HG03469 (cell line): ENCODE results near the gene PLA2G6.
"Not testable (repeated sequence)": the region's sequence is repeated elsewhere in the genome, so short reads cannot be mapped to it uniquely, and the experiment has no call there.

Experiments
- ATAC-seq: cut with Tn5 transposase; IDR thresholded peaks from one replicate; pipeline ENCODE4 v1.9.1; 2021; ENCODE audit warnings: mild to moderate bottlenecking, moderate library complexity, moderate number of reproducible peaks; ENCODE audit not compliant: unreplicated experiment

Gene PLA2G6

DNA sequence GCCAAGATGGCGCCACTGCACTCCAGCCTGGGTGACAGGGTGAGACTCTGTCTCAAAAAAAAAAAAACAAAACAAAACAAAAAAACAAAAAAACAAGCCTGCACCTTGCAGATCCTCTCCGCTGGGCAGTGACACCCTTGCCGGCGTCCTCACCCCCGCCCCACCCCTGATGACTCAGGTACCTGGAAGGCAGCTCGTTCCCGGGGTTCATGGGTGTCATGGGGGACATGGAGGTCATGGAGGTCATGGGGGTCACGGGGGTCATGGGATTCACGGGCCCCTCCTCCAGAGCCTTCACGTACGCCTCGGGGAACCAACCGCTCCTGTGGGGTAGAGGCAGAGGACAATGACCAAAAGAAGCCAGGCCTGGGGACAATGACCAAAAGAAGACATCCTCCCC lies 94.7 kb downstream of the PLA2G6 start:
- ATAC-seq, result no peak

DNA sequence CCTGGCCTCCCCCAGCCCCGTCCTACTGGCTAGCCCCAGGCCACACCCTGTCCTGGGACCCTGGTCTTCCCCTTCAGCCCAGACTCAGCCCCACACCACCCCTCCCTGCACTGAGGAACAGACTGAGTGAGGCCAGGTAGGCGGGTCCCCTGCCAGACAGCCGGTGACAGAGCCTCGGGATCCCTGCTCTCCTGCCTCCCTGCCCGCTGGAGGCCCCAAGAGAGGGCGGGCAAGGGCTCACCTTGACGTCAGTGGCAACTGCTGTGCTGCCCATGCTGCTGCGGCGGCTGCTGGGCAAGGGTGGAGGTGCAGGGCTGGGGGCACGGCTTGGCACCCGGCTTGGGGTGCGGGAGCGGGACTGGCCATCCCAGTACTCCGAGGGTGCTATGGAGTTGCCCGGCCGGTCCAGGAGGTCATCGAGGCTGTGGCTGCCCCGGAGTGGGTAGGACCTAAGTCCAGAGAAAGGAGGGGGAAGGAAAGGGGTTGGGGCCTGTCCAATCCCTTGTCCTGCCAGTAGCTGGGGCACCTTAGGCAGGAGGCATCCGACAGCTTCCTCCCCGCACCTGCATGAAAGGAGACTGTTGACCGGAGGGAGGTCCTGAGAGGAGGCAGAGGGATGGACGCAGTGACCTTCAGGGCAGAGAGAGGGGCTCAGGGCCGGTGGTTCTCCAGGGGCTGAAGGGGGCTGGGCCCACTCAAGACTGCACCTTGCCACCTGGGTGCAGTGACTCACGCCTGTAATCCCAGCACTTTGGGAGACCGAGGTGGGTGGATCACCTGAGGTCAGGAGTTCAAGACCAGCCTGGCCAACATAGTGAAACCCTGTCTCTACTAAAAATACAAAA lies 95.4 kb downstream of the PLA2G6 start:
- ATAC-seq, result no peak

DNA sequence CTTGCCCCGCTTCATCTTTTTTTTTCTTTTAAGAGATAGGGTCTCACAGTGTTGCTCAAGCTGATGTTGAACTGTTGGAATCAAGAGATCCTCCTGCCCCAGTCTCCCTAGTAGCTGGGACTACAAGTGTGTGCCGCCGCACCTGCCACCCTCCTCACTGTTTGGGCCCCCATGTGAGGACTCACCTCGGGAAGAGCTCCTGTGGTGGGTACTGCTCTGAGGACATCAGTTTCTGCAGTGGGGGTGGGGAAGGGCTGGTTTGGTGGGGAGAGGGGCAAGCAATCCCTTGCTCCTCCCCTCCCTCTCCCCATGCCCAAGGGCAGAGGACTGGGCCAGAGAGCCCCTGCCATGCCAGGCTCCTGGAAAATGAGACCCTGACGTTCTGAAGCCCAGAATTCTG lies 96.1 kb downstream of the PLA2G6 start:
- no peak for ATAC-seq

DNA sequence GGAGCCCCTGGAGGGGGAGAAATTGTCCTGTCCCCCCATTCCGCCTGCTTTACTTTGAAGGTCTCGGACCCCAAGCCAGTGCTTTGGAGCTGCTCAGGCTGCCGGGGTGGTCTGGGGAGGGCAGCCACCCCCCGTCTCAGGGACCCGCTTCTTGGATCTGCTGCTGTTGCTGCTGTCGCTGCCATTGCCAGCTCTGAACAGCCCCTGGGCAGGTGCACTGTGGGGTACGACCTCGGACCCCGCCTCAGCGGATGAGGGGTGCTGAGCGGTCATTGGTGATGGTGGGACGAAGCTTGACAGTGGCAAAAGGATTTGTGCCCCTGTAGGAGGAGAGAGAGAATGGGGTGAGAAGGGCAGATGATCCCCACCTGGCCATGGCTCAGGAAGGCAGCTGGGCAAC lies 96.6 kb downstream of the PLA2G6 start:
- no peak for ATAC-seq

DNA sequence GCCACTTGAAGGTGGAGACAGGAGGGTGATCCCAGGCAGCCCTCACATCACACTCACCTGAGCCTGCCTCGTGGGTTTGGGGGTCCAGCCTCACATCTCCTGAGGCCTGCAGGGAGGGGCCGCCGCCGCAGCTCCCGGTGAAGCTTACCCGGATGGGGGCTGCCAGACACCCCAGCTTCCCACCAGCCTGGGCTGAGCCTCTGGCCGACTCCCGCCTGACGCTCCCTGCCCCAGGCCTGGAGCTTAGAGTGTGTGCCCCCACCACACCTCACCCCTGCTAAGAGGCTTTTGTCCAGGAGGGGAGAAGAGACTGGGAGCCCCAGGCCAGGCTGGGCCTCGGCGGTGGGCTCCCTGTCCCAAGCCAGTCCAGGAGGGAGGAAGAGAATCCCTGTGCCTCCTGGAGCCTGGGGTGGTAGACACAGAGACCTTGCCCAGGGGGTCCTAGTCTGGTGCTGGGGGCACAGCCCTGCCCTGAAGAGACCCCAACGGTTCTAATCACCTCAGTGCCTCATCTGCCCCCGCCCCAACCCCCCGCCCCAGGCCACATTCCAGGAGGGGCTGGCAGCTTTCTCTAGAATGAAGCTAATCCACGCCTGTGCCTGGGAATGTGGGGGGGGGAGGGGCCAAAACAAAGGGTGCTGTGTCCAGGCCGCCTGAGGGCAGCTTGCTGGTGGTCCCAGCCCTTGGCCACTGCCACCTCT lies 97.5 kb downstream of the PLA2G6 start, which contains the start of gene SLC16A8:
SLC16A8 (minus strand) TSS at position 254 of the 701 bp plus-strand sequence. CDS start 1,311 bp downstream, outside the sequence.
- no peak for ATAC-seq

DNA sequence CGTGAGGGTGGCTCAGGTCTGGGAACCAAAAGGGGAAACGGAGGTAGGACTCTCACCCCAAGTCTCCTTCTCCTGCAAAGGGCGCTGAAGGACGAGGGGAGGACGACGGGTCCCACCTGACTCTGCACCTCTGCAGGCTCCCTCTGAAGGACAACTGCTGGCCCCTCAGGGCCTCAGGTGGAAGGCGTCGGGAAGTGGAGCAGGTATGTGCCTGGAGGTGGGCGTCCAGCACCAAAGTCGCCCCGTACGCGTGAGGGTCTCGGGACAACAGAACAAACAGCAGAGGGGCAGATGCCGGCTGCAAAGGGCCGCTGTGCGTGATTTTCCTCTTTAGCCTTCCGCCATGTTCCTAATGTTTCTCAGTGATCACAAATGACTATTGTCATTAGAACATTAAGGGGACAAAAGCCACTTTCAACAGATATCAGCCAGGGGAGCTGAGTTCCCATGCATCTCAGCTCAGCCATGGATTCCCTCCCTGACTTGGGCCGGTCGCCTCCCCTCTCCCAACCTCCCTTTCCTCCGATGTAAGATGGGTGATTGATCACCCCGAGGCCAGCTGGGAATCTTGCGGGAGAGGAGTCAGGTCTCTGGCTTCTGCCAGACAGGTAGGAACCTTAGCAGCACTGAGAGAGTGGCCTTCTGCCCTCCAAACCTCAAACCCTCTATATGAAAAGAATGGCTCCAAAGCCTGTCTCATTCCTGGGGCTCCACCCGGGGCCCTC lies 98.5 kb downstream of the PLA2G6 start:
- ATAC-seq, result no peak

DNA sequence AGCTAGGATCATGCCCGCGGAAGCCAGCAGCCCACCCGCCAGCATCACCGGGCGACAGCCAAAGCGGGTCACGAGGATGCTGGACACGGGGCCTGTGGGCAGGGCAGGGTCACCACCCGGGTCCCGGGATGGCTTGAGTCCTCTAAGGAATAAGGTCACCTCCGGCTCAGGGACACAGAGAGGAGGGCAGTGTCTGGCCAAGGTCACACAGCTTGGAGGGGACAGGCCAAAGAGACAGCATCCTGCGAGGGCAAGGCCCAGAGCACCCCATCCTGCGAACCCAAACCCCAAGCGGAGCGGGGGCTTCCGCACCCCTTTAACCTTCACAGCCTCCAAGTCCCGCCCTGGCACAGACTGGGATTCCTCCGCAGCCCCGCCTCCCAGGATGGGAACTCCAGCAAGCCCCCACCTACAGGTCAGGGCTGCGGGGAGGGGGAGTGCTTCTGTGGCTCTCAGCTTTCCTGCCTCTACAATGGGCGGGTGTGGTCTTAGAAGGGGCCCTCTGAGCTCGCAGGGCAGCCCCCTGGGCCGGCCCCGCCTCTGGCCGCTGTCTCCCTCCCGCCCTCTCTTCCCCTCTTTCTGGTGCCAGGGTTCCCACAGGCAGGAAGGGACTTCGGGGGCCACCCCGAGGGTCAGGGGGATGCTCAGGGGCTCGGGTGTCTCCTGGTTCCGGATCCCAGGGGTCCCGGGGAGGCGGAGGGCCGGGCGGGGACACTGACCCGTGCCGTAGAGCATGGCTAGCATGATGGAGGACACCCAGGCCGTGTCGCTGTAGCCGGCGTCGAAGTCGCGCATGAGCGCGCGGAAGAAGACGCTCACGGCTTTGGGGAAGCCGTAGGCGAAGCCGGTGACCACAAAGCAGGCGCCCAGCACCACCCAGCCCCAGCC lies 99.4 kb downstream of the PLA2G6 start:
- no peak for ATAC-seq

DNA sequence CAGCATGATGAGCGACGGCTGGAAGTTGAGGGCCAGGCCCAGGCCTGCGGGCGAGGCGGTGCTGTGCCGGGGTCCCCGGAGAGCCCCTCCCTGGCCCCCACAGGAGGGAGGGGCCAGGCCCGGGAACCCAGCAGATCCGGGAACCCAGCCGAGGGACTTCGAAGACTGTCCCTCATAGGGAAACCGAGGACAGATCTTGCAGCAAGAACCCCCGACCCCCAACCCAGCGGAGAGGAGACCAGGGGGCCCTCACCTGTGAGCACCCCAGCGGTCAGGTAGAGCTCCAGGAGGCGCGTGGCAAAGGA lies 100.0 kb downstream of the PLA2G6 start:
- ATAC-seq, result no peak

DNA sequence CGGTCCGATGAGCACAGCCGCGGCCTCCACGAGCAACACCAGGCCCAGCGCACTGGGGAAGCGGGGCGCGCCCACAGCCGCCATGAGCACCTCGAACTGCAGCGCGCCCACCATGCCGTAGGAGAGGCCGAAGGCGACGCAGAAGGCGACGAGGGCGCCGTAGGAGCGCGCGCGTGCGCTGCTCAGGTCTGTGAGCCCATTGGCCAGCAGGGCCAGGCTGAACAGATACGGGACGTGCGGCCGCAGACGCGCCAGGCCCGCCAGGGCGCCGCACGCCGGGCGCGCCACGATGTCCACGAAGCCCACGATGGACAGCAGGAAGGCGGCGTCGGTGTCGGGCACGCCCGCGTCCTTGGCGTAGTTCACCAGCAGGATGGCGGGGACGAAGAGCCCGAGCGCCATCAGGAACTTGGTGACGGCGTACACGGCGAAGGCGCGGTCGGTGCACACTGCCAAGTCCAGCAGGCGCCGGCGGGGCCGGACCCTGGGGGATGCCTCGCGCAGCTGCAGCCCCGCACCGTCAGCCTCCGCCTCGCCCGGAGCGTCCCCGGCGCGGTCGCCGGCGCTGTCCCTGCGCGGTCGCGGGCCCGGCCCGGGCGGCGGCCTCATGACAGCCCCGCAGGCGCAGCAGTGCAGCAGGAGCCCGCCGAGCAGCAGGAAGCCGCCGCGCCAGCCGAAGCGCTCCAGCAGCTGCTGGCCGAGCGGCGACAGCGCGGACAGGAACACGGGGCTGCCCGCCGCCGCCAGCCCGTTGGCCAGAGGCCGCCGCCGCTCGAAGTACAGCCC lies 100.6 kb downstream of the PLA2G6 start:
- no peak for ATAC-seq

DNA sequence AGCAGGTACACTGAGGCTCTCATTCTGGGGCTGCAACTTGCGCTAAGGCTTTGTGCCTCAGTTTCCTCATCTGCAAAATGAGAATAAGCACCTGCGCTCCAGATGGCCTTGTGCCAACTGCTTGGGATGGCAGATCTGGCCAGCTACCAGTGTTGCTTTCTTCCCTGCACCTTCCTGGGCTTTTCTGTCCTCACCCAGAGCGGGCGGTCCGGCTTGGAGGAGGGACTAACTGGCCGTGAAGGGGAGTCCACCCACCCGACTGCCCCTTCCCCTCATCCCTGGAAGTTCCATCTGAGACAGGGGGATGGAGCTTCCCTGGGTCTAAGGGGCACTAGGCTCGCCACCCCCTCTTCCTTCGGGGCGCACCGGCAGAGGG lies 101.2 kb downstream of the PLA2G6 start:
- no peak for ATAC-seq

DNA sequence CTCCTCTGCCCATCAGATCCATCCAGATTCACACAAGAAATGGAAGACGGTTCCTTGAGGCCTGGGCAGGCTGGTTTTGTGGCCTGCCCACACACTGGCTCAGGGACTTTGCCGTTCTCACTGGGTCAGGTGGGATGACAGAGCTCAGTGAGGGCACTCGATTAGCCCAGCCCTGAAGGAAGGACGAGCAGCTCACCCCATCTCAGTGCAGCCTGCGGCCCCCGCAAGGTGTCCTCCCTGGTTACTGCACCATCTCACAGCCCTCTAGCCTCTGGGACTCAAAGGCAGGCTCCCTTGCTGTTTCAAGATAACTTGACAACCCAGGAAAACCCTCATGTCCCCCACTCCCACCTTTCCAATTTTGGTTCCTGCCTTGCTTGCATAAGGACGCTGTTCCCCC lies 101.8 kb downstream of the PLA2G6 start:
- ATAC-seq, result no peak

DNA sequence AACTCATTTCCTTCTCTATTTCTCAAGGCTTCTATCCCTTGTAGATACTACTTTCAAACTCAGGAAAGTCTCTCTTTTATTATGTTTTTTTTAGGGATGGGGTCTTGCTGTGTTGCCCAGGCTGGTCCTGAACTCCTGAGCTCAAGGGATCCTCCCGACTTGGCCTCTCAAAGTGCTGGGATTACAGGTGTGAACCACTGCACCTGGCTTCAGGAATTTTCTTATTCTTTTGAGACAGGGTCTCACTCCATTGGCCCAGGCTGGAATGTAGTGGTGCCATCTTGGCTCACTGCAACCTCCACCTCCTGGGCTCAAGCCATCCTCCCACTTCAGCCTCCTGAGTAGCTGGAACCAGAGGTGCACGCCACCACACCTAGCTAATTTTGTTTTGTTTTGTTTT lies 102.4 kb downstream of the PLA2G6 start:
- ATAC-seq, result not testable (repeated sequence)

DNA sequence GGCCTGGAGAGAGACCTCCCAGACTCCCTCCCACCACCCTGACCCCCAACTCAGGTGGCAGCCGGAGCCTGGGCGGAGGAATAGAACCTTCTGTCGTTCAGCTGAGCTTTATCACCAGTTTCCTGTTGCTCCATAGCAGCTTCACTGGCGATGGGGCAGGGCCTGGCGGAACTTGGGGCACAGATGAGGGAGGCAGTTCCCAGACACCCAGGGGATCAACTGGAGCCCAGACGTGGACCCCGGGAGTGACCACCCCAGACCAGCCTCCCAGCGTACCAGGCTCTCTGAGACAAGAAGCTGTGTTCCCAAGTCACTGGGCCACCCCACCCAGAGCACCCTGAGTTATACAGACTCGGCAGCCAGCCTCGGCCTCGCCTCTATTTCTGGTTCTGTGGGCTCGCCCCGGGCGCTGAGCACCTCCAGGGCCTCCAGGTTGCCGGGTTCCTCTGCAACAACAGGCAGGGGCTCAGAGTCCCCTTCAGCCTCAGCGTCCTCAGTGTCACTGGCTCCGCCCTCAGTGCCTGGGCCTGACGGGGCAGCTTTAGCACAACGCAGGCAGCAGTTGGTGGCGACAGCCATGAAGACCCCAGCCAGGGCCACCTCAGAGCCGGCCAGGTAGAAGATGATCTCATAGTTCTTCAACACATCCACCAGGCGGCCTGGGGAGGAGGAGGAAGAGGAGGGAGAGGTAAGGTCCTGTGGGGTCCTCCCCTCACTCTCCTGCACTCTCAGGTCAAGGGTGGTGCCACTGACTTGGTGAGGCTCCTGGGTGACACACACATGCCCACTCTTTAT lies 103.4 kb downstream of the PLA2G6 start:
- no peak for ATAC-seq

DNA sequence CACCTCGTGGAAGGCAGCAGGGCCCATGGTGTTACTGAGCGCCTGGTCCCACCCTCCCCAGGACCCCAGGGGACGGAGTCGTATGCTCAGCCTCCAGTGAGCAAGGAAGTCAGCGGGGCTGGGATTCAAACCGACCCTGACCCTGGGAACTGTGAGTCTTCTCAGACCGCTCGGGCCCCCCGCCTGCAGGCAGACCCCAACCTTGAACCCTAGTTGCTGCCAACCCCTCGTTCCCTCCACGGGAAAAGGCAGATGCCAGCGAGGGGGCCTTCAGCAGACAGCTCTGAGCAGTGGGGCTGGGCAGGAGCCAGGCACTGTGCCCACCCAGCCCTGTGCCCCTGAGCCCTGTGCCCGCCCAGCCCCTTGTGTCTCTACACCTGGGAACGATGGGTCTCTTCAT lies 104.0 kb downstream of the PLA2G6 start:
- no peak for ATAC-seq

DNA sequence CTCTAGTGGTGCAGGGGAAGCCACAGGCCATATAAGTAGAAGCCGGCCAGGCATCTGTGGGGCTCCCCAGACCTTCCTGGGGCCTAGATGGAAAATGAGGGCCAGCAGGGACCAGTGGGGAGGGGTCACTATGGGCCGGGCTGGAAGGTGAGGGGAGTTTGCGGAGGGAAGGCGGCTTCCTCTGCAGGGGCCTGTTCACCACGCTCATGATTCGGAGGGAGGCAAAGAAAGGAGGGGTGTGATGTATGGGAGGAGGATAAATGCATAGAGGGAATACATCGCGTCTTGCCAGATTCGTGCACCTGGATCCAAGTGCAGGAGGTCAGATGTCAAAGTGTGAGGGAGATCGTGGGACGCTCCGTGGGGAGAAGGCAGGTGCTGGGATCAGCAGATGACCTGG lies 104.5 kb downstream of the PLA2G6 start:
- no peak for ATAC-seq

DNA sequence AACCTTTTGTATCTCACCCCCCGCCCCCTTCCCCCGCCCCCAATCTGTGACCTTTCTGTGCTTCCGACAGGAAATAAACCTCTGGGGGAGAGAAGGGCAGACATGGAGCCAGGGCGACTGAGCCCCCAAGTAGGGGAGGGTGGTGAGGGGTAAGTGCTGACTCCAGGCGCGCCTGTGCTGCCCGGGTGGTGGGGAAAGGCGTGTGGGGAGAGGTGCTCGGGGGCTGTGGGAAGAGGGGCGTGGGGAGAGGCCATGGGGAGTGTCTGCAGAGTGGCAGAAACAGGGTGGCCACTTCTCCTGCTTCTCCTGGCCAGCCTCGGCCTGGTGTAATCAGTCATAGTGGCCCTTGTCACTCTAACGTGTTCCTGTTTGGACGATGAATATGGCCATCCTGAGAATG lies 105.7 kb downstream of the PLA2G6 start:
- ATAC-seq, result no peak

DNA sequence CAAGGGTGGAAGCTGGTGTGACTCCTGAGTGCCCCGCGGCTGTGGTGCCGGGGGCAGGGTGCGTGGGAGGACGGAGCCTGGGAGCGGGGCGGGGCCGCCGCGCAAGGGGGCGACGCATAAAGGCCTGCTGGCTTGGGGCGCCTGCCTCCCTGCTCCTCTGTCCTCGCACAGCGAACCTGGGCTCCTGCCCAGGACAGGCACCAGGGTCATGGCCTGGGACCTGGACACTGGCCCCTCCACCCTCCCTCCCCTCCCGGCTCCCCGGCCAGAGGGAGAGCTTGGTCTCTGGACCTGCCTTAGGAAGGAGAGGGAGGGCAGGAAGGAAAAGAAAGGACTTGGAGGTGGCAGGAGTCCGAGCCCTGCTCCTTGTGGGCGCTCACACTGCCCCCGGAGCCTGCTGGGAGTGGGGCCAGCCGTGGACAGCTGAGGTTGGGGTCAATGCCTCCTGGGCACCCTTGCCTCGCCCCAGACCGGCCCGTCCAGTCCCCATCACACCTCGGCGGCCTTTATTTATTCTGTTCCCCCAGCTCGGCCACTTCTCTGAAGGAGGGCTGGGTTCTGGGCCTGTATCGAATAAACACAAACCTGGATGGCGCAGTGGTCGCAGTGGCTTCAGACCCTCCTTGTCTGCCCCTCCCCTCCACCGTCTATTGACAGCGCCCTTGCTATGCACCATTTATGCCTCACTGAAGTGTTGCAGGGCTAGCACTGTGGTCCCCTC lies 106.4 kb downstream of the PLA2G6 start:
- no peak for ATAC-seq
